Neural progenitor cell (in vitro differentiated cells): ENCODE data around the gene ARHGAP42.

ENCODE experiments used
- CTCF ChIP-seq: fragments of 200-600 bp; sonication (generic); IDR thresholded peaks from 2 replicates; pipeline ENCODE4 v1.5.1; 2017; ENCODE audit warnings: antibody characterized with exemption, mild to moderate bottlenecking
- EZH2 ChIP-seq: fragments of 200-600 bp; sonication (generic); IDR thresholded peaks from 2 replicates; pipeline ENCODE4 v1.6.1; 2017; ENCODE audit warnings: antibody characterized with exemption, mild to moderate bottlenecking, moderate library complexity
- EZH2phosphoT487 ChIP-seq: fragments of 200-600 bp; sonication (generic); IDR thresholded peaks from 2 replicates; pipeline ENCODE4 v1.6.1; 2017; ENCODE audit warnings: antibody characterized with exemption

GRCh38 chr11:100646545-100646944, 40.5 kb upstream of the ARHGAP42 start:
- TF ChIP-seq CTCF (no peak), EZH2 (no peak), EZH2phosphoT487 (no peak)
